ENCODE measurements around the gene EOMES.

DNA sequence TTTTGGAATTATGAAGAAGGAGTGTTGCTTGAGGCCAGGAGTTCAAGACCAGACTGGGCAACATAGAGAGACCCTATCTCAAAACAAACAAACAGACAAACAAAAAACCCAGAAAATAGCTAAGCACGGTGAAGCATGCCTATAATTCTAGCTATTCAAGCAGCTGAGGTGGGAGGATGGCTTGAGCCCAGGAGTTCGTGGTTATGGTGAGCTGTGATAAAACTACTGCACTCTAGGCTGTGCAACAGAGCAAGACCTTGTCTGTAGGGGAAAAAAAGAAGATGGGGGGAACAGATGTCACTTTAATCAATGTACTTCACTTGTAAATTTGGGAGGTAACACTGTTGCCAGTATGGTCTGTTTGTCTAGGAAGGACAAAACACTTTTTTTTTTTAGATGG, 18.7 kb upstream of the EOMES start:
- TF ChIP-seq CTCF (IDR thresholded peaks at IDR 0.05; ENCODE audit: extremely low read depth in 1 of 2, insufficient read depth in 1 of 2, low read depth in 1 of 2, low read length in 2 of 2), result no peak
- no peak for TF ChIP-seq POLR2A (IDR thresholded peaks at IDR 0.05; ENCODE audit: low read depth, low read length)
- TF ChIP-seq, protein P1, sequence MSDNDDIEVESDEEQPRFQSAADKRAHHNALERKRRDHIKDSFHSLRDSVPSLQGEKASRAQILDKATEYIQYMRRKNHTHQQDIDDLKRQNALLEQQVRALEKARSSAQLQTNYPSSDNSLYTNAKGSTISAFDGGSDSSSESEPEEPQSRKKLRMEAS (IDR thresholded peaks at IDR 0.05; ENCODE audit: insufficient read depth, insufficient read length), result no peak
- TF ChIP-seq EZH2 (IDR thresholded peaks at IDR 0.05; ENCODE audit: borderline replicate concordance, low read depth, low read length, severe bottlenecking), result no peak
- TF ChIP-seq MYC (IDR thresholded peaks at IDR 0.05; ENCODE audit: low read depth, low read length), result no peak
- TF ChIP-seq POLR2AphosphoS5 (IDR thresholded peaks at IDR 0.05; ENCODE audit: insufficient read depth, low read depth, low read length), result no peak

Data from endothelial cell of umbilical vein (primary cell).